NCI-H1092 (cell line): ENCODE data around the gene MAEA.
"Not testable (repeated sequence)": the region's sequence is repeated elsewhere in the genome, so short reads cannot be mapped to it uniquely, and the experiment has no call there.

Source experiments
- DNase-seq: peaks from one replicate; lab custom pipeline; 2025; lab: John Stamatoyannopoulos, UW

The MAEA gene

DNA sequence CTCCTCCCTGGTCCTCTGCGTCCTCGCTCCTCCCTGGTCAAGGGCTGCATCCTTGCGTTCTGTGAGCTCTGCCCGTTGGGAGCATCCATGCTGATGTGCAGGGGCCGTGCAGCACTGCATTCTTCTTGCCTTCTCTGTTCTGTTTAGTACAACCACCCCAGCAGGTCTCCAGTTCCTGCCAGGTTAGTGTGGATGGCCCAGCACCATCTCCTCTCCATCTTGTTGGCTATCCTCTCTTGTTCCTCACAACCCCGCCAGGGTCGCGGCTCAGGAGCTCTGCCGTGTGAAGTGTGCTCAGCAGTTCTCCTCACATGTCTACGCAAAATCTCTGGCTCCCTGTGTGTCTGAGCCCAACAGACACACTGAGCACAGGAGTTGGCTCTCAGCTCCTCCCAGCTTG is 10.4 kb upstream of the MAEA start:
- no peak for DNase-seq

DNA sequence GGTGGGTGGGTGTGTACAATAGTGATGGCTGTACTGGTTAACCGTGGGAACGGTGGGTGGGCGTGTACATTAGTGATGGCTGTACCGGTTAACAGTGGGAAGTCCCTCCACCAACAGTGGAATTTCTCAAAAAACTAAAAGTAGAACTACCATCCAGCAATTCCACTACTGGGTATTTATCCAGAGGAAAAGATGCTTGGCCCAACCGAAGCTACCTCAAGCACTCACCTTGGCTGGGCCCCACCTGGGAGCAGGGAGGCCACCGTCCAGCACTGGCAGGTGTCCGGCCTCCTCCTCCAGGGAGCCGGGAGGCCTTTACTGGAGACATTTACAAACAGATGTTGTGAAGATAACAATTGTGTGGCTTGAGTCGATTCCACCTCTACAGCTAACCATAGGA is 6.0 kb upstream of the MAEA start:
- DNase-seq = no peak

DNA sequence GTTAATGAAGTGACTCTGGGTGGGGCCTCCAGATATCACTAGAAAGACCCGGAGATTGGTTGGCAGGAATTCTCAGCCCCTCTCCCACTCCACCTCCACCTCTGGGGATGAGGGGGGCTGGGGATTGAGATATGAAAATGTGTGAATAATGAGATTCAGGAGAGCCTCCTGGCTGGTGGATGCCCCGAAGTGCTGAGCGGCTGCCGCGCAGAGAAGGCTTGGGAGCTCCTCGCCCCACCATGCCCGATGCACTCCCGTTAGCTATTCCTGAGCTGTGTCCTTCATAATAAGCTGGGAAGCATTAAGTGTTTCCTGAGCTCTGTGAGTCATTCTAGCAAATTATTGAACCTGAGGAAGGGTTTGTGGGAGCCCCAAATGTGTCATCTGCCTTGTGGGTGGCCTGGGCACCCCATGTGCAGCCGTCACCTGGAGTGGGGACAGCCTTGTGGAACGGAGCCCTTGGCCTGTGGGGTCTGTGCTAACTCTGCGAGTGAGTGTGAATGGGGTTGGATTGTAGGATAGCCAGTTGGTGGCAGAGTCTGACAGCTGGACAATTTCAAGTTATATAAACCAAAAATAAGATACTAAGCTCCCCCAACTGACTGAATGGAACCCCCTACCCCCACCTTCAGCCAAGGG is 4.4 kb upstream of the MAEA start:
- DNase-seq = no peak

DNA sequence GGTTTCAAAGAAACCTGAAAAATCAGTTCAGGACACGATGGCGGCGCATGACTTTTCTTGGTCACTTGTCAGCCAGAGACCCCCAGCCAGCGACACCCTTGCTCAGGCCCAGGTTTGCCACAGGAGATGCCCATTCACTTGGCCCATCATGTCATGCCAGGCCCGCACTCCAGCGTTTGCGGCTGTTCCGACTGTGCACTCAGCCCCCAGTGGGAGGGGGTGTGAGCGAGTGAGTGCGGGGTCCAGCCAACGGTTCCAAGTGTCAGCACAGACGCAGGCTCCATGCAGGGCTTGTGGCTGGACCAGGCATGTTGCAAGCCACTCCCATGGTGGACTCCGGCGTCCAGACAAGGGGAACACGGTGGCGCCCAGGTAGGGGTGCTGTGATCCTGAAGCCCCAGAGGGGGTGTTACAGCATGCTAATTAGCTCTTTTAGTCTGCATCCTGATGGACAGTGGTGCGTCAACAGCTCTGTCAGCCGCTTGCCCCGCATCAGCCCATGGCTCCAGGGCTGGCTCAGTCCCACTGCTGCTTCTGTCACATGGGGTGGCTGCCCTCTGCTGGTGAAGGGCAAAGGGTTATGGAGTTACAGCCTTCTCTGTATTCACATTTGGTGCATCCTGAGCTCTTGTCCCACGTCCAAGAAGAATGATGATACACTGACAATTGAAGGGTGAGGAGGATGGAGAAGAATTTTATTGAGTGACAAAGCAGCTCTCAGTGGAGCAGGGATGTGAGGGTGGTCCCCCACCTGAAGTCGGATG is 3.7 kb upstream of the MAEA start:
- no peak for DNase-seq

DNA sequence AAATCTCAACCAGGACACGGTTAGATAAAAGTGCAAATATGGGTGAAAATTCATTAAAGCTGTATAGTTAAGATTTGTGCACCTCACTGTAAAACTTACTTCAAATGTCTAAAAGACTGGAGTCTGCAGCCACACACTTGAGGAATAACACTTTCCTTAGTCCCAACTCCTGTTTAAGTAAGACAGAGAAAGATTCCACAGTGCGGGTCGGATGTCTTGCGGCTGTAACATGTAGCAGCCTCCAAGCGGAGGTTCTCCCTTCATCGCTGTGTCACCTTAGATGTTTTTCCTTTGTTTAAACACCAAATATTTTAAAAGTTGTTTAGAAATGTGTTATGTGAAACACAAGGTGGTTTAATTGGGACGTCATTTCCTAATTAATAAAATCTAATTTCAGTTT is 905 bp upstream of the MAEA start:
- no peak for DNase-seq

DNA sequence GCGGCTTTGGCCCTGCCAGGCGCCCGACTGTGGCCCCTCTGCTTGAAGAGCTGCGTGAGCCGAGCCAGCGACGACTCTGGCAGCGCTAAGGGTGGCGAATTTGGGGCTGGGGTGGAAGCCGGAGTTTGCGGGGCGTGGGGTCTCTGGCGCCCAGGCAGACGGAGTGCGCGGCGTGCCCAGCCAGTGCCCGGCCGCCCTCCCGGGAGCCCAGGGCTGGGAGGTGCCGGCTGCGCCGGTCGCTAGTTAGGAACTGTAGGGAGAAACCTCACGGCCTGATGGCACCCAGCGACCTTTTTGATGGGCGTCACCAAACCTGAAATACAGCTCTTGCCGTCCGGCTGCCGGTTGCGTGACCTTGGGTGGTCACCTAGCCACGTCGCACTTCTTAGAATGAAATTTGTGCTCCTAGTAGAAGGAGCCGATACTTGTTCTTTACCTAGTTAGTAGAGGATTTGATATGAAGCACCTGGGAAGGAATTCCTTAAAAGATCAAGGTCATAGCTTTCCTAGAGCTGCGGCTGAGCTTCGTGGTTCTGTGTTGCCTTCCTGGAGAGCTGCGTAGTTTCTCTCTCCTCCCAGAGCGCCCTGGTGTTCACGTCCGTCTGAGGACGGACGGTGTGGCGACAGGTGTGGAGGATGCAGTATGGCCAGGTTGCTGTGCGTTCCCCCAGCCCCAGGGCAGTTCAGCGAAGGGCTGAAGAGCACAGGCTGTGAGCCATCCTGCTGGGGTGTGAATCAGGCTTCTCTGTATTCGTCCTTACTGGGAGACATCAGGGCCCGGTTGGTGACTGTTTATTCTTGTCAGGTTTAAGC is 680 bp downstream of the MAEA start:
- no peak for DNase-seq

DNA sequence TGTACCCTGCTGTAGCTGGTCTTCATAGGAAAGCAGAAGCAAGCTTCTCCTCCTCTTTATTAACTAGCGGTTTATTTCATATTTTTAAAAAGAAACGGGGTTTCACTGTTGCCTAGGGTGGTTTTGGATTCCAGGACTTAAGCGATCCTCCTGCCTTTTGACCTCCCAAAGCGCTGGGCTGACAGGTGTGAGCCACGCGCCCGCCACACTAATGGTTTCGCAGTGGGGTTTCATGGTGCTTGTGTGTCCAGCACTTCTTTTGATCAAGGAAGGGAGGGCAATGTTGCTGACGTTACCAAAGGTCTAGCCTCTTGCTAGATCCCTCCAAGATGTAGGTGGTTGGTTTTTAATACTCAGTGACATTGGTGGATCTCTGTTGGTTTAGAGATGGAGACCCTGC is 1.4 kb downstream of the MAEA start:
- DNase-seq = no peak

DNA sequence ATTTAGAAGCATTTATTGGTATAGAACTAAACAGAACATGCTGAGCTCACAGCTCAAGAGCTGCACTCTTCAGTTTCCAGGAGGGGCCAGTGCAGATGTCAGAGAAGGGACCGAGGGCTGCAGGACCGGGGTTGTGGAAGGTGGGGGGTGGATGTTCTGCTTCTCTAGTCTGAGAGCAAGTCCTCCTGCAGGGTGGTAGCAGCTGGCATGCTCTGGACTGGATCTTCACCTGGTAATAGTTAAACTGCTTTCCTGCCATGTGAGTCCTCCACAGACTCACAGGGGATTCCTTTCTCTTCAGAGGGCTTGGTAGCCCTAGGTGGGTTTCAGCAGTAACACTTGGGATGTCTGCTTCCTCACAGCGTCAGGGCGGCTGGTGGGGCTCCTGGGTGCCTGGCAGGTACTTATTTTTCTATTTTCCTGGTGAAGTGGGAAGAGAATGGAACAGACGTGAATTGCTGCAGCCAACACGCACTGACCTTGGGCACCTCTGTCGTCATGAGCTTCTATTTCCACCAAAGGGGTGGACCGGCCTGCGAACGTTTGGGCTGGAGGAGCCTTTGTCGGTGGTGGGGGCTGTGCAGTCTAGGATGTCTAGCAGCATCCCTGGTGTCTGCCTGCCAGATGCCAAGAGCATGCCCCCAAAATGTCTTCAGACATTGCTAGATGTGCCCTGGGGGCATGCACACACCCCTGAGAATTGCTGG is 2.5 kb downstream of the MAEA start:
- no peak for DNase-seq

DNA sequence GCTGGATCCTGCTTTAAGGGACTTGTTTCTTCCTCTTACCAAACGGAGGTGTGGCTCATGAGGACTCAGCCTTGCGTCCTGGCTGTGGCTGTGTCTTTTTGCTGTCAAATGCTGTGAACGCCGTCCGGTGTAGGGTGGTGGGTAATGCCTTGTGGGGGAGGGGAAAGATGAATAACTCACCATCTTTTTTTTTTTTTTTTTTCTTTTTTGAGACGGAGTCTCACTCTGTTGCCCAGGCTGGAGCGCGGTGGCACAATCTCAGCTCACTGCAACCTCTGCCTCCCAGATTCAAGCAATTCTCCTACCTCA is 3.0 kb downstream of the MAEA start:
- DNase-seq = not testable (repeated sequence)

DNA sequence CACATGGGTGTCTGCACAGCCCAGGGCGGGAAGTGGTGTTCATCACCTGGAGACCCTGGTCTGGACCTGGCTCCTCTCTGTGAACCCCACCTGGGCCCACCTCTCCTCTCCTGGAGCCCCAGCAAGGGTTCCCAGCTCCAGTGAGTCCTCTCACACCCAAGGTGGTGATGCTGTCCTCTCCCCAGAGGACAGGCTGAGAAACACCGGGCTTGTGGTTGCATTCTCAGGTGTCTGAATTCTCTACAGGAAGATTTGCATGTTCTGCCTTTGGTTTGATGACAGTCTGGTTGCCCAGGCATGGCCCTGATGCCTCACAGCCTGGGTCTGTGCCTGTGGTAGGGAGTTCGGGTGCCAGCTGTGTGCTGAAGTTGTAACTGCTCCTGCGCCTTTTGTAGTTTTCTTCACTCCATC is 3.8 kb downstream of the MAEA start:
- no peak for DNase-seq

DNA sequence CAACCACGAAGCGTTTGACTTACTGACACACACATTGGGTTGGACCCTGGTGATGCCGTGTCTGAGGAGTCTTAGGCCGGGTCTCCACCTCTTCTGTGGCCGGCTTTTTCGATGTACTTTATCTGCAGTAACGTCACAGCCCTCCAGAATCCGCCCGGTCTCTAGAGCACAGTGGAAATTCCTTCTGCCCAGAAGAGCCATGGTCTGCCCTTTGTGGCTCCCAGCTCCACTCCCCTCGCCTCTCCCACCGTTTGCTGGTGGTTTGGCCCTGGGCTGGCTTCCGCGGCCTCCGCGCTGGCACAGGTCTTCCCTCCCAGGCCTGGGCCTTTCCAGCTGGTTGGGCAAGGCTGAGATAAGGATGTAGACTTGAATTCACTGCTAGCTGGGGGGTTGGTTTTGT is 4.3 kb downstream of the MAEA start:
- no peak for DNase-seq

DNA sequence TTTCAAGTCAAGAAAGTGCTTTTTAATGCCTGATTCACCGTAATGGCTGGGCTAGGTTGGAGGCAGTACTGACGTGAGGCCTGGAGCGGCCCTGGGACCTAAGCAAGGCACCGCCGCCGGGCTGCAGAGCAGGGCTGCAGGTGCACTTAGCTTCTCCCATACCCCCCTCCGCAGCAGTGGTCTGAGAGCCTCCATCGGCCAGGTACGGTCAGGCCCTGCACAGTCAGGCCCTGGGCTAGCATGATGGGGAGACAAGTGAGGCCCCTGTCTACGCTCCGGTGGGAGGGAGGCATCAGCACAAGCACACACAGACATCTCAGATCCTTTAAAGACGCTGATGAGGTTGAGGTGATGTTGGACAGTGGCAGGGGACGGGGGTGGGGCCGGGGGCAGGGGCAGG is 4.7 kb downstream of the MAEA start:
- no peak for DNase-seq

DNA sequence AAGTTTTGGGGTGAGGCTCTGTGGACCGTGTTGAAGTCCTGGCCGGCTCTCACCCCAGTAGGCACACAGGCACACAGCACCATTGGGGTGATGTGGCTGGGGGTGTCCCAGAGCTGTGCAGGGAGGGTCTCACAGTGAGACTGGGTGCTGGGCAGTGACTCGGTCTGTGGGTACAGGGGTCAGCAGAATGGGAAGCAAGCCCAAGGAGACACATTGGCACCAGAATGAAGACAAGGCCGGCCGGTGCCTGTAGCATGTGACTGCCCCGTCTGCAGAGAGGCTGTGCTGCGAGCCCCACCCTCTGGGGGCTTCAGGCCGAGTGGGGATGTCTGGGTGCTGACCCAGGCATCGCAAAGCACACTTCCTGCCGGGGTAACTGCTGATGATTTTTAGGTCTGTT is 5.2 kb downstream of the MAEA start:
- no peak for DNase-seq

DNA sequence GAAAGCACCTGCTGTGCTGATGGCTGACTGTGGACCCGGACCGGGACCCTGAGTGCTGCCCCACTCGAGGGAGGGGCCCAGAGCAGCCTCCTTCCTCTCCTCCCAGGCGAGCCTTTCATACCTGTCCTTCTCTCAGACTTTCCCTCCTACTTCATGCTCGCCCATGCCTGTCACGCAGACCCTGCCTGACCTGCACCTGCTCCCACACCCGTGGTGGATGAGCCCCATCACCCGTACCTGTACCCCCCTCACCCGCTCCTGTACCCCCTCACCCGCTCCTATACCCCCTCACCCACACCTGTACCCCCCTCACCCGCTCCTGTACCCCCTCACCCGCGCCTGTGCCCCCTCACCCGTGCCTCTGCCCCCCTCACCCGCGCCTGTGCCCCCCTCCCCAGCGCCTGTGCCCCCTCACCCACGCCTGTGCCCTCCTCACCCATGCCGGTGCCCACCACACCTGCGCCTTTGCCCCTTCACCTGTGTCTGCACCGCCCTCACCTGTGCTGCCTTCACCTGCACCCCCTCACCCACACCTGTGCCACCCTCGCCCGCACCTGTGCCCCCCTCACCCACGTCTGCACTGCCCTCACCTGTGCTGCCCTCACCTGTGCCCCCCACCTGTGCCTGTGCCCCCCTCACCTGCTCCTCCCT is 5.8 kb downstream of the MAEA start:
- DNase-seq = no peak

DNA sequence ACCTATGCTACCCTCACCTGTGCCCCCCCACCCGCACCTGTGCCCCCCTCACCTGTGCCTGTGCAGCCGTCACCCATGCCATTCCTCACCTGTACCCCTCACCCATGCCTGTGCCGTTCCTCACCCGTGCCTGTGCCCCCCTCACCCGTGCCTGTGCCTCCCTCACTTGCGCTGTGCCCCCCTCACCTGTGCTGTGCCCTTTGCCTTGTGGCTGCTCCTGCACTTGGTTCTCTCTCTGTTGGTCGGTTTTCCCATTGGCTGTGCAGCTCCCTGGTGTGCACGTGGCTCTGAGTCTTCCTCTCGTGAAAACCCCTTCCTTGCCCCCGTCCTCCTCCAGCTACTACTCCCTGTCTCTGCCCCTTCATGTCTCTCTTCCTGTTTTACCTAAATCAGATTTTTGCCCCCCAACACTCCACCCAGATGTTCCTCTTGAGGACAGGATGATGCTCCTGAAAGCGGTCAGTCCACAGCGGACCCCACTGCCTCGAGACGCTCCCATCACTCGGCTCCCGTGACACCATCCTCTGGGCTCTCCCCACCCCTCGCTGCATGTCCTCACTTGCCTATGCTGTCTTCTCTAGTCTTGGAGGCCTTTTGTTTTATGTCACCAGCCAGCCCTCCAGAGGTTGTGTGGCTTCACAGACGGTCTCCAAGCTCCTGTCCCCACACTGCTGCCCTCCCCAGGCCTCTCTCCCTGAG is 6.8 kb downstream of the MAEA start:
- no peak for DNase-seq

DNA sequence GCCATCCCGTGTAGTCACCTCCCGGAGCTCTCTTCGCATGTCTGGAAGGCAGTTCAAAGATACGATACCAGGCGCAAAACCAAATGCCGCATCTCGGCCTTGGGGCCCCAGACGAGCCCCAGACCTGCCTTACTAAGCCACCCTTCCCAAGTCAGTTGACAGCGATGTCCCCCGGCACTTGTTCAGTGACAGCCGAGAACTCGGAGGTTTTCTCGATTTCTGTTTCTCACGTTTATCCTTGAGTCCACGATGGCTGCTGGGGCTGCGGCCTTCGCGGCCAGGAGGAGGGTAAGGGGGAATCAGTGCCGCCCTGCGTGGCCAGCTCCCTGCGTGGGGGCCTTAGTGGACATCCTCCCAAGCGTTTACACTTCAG is 7.3 kb downstream of the MAEA start:
- no peak for DNase-seq

DNA sequence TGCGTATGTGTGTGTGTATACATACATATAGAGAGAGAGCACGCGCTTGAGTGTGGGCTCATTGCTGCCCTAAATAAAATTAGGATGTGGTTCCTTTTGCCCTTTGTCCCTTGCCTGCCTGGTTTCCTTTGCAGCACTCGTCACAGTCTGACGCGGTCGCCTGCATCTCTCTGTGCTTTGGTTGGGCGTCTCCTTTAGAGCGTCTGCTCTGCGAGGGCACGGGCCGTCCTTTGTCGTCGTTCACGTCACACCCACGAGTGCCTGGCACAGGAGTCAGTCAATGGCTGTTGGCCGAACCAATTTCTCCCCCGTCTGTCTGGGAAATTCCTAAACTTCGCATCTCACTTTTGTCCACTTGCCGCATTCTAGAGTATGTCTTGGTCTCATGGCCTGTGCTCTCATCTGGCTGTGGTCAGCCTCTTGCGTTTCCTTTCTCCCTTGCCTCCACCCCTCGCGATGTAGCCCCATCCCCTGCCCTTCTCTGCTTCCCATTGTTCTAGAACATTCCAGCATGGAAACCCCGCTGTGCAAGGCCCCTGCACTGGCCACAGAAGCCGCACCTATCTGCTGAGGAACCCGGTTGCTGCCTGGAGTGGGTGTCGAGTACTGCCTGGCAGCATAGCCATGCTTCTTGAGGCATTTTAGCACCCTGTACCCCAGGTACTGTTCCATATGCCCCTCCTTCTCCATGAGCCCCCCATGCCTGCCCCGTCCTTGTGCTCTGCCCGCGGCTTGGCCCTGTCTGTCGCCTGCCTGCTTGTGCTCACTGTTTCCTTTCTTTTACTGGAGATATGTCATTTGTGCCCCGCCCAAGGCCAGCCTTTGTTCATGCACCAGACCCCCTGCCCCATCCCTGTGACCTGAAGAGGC is 8.0 kb downstream of the MAEA start:
- DNase-seq = no peak

DNA sequence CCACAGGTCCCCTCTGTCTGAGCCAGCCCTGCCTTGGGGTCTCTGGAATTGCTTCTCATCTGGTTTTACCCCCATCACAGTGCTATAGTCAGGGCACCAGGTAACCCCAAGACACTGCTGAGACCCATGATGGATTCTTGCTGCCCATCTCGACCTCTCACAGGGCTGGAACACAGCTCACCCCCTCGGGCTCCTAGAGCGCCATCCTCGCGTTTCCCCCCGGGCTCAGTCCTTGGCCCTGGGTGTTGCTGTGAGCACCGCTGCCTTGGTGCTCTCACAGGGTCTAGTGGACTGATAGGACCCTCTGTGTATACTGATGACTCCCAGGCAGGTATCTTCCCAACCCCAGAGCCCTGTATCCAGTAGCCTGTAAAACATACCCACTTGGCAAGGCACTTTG is 8.8 kb downstream of the MAEA start:
- DNase-seq = no peak

DNA sequence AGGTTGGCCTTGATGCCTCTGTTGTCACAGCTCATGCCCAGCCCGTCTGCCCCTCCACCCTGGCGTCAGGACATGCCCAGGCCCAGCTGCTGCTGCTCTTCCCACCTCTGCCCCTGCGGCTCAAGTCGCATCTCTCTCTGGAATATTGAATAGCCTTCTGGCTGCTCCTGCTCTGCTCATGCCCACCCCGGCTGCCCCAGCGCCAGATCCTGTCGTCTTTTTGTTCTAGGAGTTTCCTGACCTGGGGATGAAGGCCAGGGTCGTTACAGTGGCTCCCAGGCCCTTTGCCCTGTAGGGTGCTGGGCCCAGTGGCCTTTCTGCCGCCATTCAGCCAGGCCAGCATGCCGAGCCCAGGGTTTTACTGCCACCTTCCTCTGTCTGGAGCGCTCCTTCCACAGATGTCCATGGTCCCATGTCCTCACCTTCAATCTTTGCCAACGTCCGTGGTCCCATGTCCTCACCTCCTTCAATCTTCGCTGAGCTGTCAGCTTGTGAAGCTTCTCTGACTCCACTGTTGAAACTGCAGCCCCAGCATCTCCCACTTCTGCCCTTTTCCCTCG is 9.7 kb downstream of the MAEA start:
- no peak for DNase-seq
